ENCODE data around the gene NKD1.

DNA sequence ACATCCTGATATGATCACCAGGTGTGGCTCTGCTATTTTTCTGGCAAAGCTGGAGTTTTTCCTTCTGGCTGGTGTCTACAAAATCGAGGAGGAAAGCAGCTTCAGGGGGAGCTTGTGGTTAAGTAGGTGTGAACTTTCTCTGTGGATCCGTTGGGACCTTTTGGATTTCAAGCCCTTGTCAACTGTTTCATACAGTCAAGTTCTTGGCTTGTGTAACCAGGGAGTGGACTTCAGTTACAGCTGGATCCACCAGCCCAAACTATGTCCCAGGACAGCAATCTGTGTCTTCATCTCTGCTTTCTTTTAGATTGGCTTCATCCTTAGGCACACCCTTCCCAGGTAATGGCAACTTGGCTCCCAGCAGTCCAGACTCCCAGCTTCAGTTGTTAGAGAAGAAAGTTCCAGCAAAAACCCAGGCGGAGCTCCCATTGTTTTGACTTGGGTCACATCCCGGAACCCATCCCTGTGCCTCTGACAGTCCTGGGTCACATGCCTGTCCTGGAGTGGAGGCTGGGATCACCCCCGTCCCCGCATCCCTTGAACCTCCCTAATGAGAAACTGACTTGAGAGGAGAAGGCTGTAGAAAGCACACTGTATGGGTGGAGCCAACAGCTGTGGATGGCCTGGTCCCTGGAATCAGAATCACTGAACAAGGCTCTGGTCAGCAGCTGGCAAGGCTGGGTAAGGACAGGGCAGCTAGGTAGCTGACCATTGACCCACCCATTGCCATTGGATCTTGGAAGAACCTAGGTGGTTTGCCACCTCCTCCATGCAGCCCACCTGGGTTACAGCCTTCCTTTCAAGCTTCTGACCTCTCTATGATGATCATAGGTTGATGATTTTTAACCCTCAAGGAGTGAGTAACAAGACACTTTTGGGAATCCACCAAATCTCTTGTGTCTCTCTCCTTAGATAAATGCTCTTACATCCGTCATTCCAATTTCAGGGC lies 18.1 kb downstream of the NKD1 start:
- no peak for TF ChIP-seq POLR2A (IDR thresholded peaks at IDR 0.05; ENCODE audit: borderline replicate concordance, extremely low read depth, insufficient read depth, insufficient read length)
- no peak for TF ChIP-seq CTCF (IDR thresholded peaks at IDR 0.05 in 2 of 3, conservative IDR thresholded peaks at IDR 0.05 in 1 of 3; ENCODE audit: borderline replicate concordance in 1 of 3, insufficient read depth in 1 of 3, low read depth in 2 of 3, low read length in 2 of 3)
- TF ChIP-seq CEBPB (IDR thresholded peaks at IDR 0.05; ENCODE audit: low read depth), result no peak
- no peak for TF ChIP-seq EZH2phosphoT487 (IDR thresholded peaks at IDR 0.05; ENCODE audit: borderline replicate concordance)
- no peak for TF ChIP-seq SP1 (IDR thresholded peaks at IDR 0.05; ENCODE audit: low read depth)
- TF ChIP-seq, protein P1, sequence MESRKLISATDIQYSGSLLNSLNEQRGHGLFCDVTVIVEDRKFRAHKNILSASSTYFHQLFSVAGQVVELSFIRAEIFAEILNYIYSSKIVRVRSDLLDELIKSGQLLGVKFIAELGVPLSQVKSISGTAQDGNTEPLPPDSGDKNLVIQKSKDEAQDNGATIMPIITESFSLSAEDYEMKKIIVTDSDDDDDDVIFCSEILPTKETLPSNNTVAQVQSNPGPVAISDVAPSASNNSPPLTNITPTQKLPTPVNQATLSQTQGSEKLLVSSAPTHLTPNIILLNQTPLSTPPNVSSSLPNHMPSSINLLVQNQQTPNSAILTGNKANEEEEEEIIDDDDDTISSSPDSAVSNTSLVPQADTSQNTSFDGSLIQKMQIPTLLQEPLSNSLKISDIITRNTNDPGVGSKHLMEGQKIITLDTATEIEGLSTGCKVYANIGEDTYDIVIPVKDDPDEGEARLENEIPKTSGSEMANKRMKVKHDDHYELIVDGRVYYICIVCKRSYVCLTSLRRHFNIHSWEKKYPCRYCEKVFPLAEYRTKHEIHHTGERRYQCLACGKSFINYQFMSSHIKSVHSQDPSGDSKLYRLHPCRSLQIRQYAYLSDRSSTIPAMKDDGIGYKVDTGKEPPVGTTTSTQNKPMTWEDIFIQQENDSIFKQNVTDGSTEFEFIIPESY (IDR thresholded peaks at IDR 0.05; ENCODE audit: extremely low read depth, insufficient replicate concordance, low read length), result no peak
- TF ChIP-seq RAD21 (IDR thresholded peaks at IDR 0.05; ENCODE audit: low read depth), result no peak
- no peak for TF ChIP-seq JUND (IDR thresholded peaks at IDR 0.05)
- TF ChIP-seq EZH2 (IDR thresholded peaks at IDR 0.05), result no peak
- no peak for TF ChIP-seq ZFX (IDR thresholded peaks at IDR 0.05)
- TF ChIP-seq, protein P2, sequence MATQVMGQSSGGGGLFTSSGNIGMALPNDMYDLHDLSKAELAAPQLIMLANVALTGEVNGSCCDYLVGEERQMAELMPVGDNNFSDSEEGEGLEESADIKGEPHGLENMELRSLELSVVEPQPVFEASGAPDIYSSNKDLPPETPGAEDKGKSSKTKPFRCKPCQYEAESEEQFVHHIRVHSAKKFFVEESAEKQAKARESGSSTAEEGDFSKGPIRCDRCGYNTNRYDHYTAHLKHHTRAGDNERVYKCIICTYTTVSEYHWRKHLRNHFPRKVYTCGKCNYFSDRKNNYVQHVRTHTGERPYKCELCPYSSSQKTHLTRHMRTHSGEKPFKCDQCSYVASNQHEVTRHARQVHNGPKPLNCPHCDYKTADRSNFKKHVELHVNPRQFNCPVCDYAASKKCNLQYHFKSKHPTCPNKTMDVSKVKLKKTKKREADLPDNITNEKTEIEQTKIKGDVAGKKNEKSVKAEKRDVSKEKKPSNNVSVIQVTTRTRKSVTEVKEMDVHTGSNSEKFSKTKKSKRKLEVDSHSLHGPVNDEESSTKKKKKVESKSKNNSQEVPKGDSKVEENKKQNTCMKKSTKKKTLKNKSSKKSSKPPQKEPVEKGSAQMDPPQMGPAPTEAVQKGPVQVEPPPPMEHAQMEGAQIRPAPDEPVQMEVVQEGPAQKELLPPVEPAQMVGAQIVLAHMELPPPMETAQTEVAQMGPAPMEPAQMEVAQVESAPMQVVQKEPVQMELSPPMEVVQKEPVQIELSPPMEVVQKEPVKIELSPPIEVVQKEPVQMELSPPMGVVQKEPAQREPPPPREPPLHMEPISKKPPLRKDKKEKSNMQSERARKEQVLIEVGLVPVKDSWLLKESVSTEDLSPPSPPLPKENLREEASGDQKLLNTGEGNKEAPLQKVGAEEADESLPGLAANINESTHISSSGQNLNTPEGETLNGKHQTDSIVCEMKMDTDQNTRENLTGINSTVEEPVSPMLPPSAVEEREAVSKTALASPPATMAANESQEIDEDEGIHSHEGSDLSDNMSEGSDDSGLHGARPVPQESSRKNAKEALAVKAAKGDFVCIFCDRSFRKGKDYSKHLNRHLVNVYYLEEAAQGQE (IDR thresholded peaks at IDR 0.05; ENCODE audit: low read depth), result no peak
